Lower leg skin (tissue), 3 donors: Measurements from ENCODE around the gene DSCAML1.
"Not testable (repeated sequence)": the region's sequence is repeated elsewhere in the genome, so short reads cannot be mapped to it uniquely, and the experiment has no call there.

Source experiments
- POLR2A ChIP-seq, 2 donors: fragments of 450-650 bp; IDR thresholded peaks; one replicate each; pipeline ENCODE4 v1.6.1; 2016 to 2017; ENCODE audit warnings: antibody characterized with exemption in 2 of 2, mild to moderate bottlenecking in 1 of 2, moderate library complexity in 1 of 2
- TF ChIP-seq, protein P1 (sequence below), 3 donors: fragments of 450-650 bp; IDR thresholded peaks; one replicate each; pipeline ENCODE4 v1.5.1; 2016; ENCODE audit warnings: antibody characterized with exemption in 3 of 3, mild to moderate bottlenecking in 3 of 3, moderate library complexity in 2 of 3

DNA sequence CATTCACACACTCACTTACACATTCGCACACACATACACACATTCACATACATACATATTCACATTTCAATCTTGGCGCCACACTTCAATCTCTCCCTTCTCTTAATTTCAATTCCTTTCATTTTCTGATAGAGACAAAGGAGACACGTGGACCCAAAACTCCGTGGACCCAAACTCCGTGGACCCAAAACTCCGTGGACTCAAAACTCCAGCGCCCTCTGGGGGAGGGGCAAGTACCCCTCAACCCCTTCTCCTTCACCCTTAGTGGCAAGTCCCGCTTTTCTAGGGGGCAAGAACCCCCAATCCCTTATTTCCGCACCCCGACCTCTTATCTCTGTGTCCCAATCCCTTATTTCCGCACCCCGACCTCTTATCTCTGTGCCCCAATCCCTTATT lies 13.0 kb upstream of the DSCAML1 start:
- TF ChIP-seq, protein P1, sequence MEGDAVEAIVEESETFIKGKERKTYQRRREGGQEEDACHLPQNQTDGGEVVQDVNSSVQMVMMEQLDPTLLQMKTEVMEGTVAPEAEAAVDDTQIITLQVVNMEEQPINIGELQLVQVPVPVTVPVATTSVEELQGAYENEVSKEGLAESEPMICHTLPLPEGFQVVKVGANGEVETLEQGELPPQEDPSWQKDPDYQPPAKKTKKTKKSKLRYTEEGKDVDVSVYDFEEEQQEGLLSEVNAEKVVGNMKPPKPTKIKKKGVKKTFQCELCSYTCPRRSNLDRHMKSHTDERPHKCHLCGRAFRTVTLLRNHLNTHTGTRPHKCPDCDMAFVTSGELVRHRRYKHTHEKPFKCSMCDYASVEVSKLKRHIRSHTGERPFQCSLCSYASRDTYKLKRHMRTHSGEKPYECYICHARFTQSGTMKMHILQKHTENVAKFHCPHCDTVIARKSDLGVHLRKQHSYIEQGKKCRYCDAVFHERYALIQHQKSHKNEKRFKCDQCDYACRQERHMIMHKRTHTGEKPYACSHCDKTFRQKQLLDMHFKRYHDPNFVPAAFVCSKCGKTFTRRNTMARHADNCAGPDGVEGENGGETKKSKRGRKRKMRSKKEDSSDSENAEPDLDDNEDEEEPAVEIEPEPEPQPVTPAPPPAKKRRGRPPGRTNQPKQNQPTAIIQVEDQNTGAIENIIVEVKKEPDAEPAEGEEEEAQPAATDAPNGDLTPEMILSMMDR (IDR thresholded peaks at IDR 0.05), result not testable (repeated sequence)
- not testable (repeated sequence) for TF ChIP-seq POLR2A (IDR thresholded peaks at IDR 0.05)
